HCT116 (cell line): ENCODE data around the gene RFC1. TPM values are rescaled to one million over a fixed set of nuclear protein-coding genes. Genes with fewer than 3 reads are reported as not detected.
"Not testable (repeated sequence)": the region's sequence is repeated elsewhere in the genome, so short reads cannot be mapped to it uniquely, and the experiment has no call there.

Source experiments
- ATAC-seq: fragments of 200-7000 bp; cut with Tn5 transposase; 2 replicates; pipeline ENCODE4 v1.9.1; 2020; ENCODE audit warnings: mild to moderate bottlenecking, moderate library complexity
- BruUV-seq: library from RNA; stranded (reverse); fragments of 400-500 nt; replicated peaks from 2 replicates; lab custom pipeline; 2021; lab: Mats Ljungman, UMichigan
- CTCF ChIA-PET: fragments of 300-600 bp; sonication (Branson Sonifier 250); formaldehyde crosslinking; loops from one replicate; lab custom pipeline; 2021; ENCODE audit warnings: antibody characterized with exemption; lab: Charles Lee
- POLR2A ChIA-PET: fragments of 300-600, 350-600 bp; sonication (Branson Sonifier 250); formaldehyde crosslinking; loops from one replicate; lab custom pipeline; 2021; ENCODE audit warnings: antibody characterized with exemption; lab: Charles Lee
- RAD21 ChIA-PET, 2 experiments: fragments of 300-600 bp; sonication (Branson Sonifier 250); formaldehyde crosslinking; loops; one replicate each; lab custom pipeline; 2023; ENCODE audit warnings: low total read pairs in 2 of 2; ENCODE audit not compliant: uncharacterized antibody in 2 of 2, unreplicated experiment in 2 of 2, low non-redundant PET in 1 of 2; lab: Charles Lee
- DNase-seq: peaks from one replicate; pipeline ENCODE4 v3.0.0-alpha.2; 2010; ENCODE audit warnings: low read depth, low spot score
- H2AFZ ChIP-seq: fragments of 200-600 bp; shearing (Covaris generic), sonication (generic); 2 replicates; pipeline ENCODE4 v1.6.1; 2017; ENCODE audit warnings: low read depth, mixed run types, mixed read lengths, antibody characterized with exemption, low read length; ENCODE audit not compliant: poor library complexity, severe bottlenecking
- H3K27ac ChIP-seq: 2 replicates; pipeline ENCODE4 v1.5.1; 2012; ENCODE audit warnings: low read depth, low read length
- H3K27me3 ChIP-seq: fragments of 200-600 bp; sonication (generic); 2 replicates; pipeline ENCODE4 v1.6.1; 2016; ENCODE audit warnings: mixed run types, low read length, mixed read lengths; ENCODE audit not compliant: insufficient read depth
- H3K36me3 ChIP-seq, 2 experiments: fragments of 200-500 bp in 1 of 2; fragments of 200-600 bp in 1 of 2; sonication (Bioruptor generic) in 1 of 2; sonication (generic) in 1 of 2; 2 replicates each; pipeline versions ENCODE4 v1.5.1 to v1.6.1; 2014 to 2016; ENCODE audit warnings: low read length in 2 of 2, inconsistent platforms in 1 of 2, mixed read lengths in 1 of 2, mixed run types in 1 of 2; ENCODE audit not compliant: insufficient read depth in 2 of 2, control insufficient read depth in 1 of 2
- H3K4me1 ChIP-seq, 2 experiments: fragments of 200-600 bp in 1 of 2; sonication (generic) in 1 of 2; 2 replicates each; pipeline versions ENCODE4 v1.5.1 to v1.6.1; 2012 to 2017; ENCODE audit warnings: low read length in 2 of 2, inconsistent platforms in 1 of 2, mild to moderate bottlenecking in 1 of 2, mixed read lengths in 1 of 2, mixed run types in 1 of 2, moderate library complexity in 1 of 2; ENCODE audit not compliant: insufficient read depth in 2 of 2, control insufficient read depth in 1 of 2
- H3K4me2 ChIP-seq: fragments of 200-600 bp; sonication (generic); 2 replicates; pipeline ENCODE4 v1.6.1; 2017; ENCODE audit warnings: mixed run types, low read length, mixed read lengths
- H3K4me3 ChIP-seq, 2 experiments: fragments of 200-600 bp in 1 of 2; sonication (generic) in 1 of 2; replicated peaks in 1 of 2; 2 replicates each; pipeline ENCODE4 v1.5.1; 2011 to 2016; ENCODE audit warnings: low read length in 2 of 2, control low read depth in 1 of 2, low read depth in 1 of 2, mild to moderate bottlenecking in 1 of 2, mixed read lengths in 1 of 2, mixed run types in 1 of 2
- H3K79me2 ChIP-seq: fragments of 200-600 bp; sonication (generic); 2 replicates; pipeline ENCODE4 v1.6.1; 2017; ENCODE audit warnings: mild to moderate bottlenecking, mixed run types, low read length, moderate library complexity, mixed read lengths; ENCODE audit not compliant: insufficient read depth
- H3K9ac ChIP-seq: fragments of 200-600 bp; sonication (generic); 2 replicates; pipeline ENCODE4 v1.6.1; 2016; ENCODE audit warnings: low read length, mixed read lengths
- H3K9me2 ChIP-seq: fragments of 200-600 bp; sonication (generic), shearing (Covaris generic); 2 replicates; pipeline ENCODE4 v1.6.1; 2017; ENCODE audit warnings: mixed run types, mild to moderate bottlenecking, moderate library complexity; ENCODE audit not compliant: insufficient read depth
- H3K9me3 ChIP-seq, 2 experiments: fragments of 200-500 bp in 1 of 2; fragments of 200-600 bp in 1 of 2; sonication (Bioruptor generic) in 1 of 2; sonication (generic) in 1 of 2; 2 replicates each; pipeline ENCODE4 v1.6.1; 2014 to 2017; ENCODE audit warnings: low read length in 2 of 2, mixed read lengths in 2 of 2, inconsistent platforms in 1 of 2, low read depth in 1 of 2, mild to moderate bottlenecking in 1 of 2, mixed run types in 1 of 2, moderate library complexity in 1 of 2; ENCODE audit not compliant: control insufficient read depth in 1 of 2, insufficient read depth in 1 of 2
- H4K20me1 ChIP-seq: fragments of 200-600 bp; sonication (generic), shearing (Covaris generic); 2 replicates; pipeline ENCODE4 v1.6.1; 2017; ENCODE audit warnings: mixed run types, mild to moderate bottlenecking, moderate library complexity; ENCODE audit not compliant: insufficient read depth
- CBX3 ChIP-seq: IDR thresholded peaks from 2 replicates; pipeline ENCODE4 v1.6.1; 2012; ENCODE audit warnings: low read depth
- CEBPB ChIP-seq: IDR thresholded peaks from 2 replicates; pipeline ENCODE4 v1.6.1; 2012; ENCODE audit warnings: low read depth
- EGR1 ChIP-seq: IDR thresholded peaks from 2 replicates; pipeline ENCODE4 v1.6.1; 2012; ENCODE audit warnings: low read depth
- ELF1 ChIP-seq: IDR thresholded peaks from 2 replicates; pipeline ENCODE4 v1.6.1; 2012; ENCODE audit warnings: low read depth, borderline replicate concordance
- EZH2 ChIP-seq: fragments of 200-600 bp; sonication (generic); IDR thresholded peaks from 2 replicates; pipeline ENCODE4 v1.6.1; 2017; ENCODE audit warnings: antibody characterized with exemption, mixed run types
- JUND ChIP-seq: IDR thresholded peaks from 2 replicates; pipeline ENCODE4 v1.6.1; 2012
- POLR2A ChIP-seq: IDR thresholded peaks from 2 replicates; pipeline ENCODE4 v1.7.0; 2011; ENCODE audit warnings: borderline replicate concordance; ENCODE audit not compliant: insufficient read depth, insufficient read length; ENCODE audit errors: extremely low read depth
- POLR2AphosphoS5 ChIP-seq: IDR thresholded peaks from 2 replicates; pipeline ENCODE4 v1.6.1; 2011; ENCODE audit warnings: mild to moderate bottlenecking, low read depth, low read length, moderate library complexity
- RAD21 ChIP-seq: IDR thresholded peaks from 2 replicates; pipeline ENCODE4 v1.6.1; 2012; ENCODE audit warnings: low read depth, mild to moderate bottlenecking
- SP1 ChIP-seq: IDR thresholded peaks from 2 replicates; pipeline ENCODE4 v1.6.1; 2012; ENCODE audit warnings: low read depth
- YY1 ChIP-seq: IDR thresholded peaks from 2 replicates; pipeline ENCODE4 v1.6.1; 2011; ENCODE audit warnings: low read length, low read depth, moderate library complexity, mild to moderate bottlenecking; ENCODE audit not compliant: insufficient replicate concordance; ENCODE audit errors: extremely low read depth
- ZNF274 ChIP-seq: fragments of 200-500 bp; sonication (Bioruptor generic); IDR thresholded peaks from 2 replicates; pipeline ENCODE4 v1.6.1; 2014; ENCODE audit warnings: mild to moderate bottlenecking, low read depth, low read length, inconsistent platforms
- intact Hi-C: fragments of 100-400 bp; cut with micrococcal nuclease; formaldehyde crosslinking; loops from 2 replicates; pipeline ENCODE4 v1.10.0; 2022
- total RNA-seq: library from RNA; stranded (reverse); gene quantifications from one replicate; pipeline ENCODE4 v1.2.1, GENCODE V29; 2021; ENCODE audit not compliant: unreplicated experiment
- TF ChIP-seq, protein P1 (sequence below): IDR thresholded peaks from 2 replicates; pipeline ENCODE4 v1.6.1; 2012
- TF ChIP-seq, protein P2 (sequence below): IDR thresholded peaks from 2 replicates; pipeline ENCODE4 v1.6.1; 2011; ENCODE audit warnings: mild to moderate bottlenecking, low read length, moderate library complexity; ENCODE audit not compliant: insufficient replicate concordance; ENCODE audit errors: extremely low read depth
- TF ChIP-seq, protein P3 (sequence below): IDR thresholded peaks from 2 replicates; pipeline ENCODE4 v1.6.1; 2012
- TF ChIP-seq, protein P4 (sequence below): IDR thresholded peaks from 2 replicates; pipeline ENCODE4 v1.6.1; 2012; ENCODE audit warnings: low read depth

The RFC1 gene
- total RNA-seq, 1 experiment from 2014 or later: 52.3 TPM

DNA sequence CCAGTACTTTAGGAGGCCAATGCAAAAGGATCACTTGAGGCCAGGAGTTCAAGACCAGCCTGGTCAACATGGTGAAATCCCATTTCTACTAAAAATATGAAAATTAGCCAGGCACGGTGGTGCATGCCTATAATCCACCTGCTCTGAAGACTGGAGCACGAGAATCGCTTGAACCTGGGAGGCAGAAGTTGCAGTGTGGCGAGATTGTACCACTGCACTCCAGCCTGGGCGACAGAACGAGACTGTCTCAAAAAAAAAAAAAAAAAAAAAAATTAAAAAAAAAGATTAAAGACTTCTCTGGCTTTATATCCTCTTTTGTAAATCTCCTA lies 13.0 kb downstream of the RFC1 start:
- H3K9me2 ChIP-seq, H3K36me3 ChIP-seq, H3K9ac ChIP-seq, ATAC-seq, BruUV-seq, H4K20me1 ChIP-seq, POLR2A ChIA-PET, H3K4me2 ChIP-seq, RAD21 ChIA-PET, H3K27me3 ChIP-seq, CTCF ChIA-PET, DNase-seq, intact Hi-C loops, H2AFZ ChIP-seq, H3K27ac ChIP-seq, H3K9me3 ChIP-seq, H3K4me3 ChIP-seq: not testable (repeated sequence)
- Histone ChIP-seq H3K79me2 (peaks cover 92% of the 10 kb centered on the region), H3K4me1 (peaks cover 0 to 11% of the 10 kb centered on the region in 2 experiments; a peak in 1 of 4 replicates)

DNA sequence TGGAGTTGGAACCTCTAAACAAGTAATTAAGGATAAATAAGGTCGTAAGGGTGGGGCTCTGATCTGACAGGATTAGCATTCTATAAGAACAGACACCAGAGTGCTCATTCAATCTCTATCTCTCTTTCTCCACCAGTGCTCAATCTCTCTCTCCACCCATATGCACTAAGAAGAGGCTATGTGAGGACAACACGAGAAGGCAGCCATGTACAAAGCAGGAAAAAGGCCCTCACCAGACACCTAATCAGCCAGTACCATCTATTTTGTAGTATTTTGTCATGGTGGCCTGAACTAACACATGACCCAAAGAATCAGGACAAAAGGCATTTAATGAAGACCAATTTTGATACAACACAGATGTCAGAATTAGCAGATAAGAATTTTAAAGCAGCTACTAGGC lies 16.8 kb downstream of the RFC1 start:
- Histone ChIP-seq H3K79me2 (peaks cover 90% of the 10 kb centered on the region), H3K4me1 (peaks cover 0 to 11% of the 10 kb centered on the region in 2 experiments; a peak in 1 of 4 replicates), H3K4me3 (no peak overlapping the region), H3K9me3 (no peaks in the 10 kb centered on the region), H3K9ac (no peak overlapping the region), H3K4me2 (no peak overlapping the region), H3K27ac (no peak overlapping the region), H3K36me3 (peaks cover 4 to 5% of the 10 kb centered on the region in 2 experiments; a peak in 1 of 4 replicates), H3K9me2 (no peaks in the 10 kb centered on the region), H2AFZ (no peak overlapping the region), H4K20me1 (peaks cover 9% of the 10 kb centered on the region; the same call in 1 of the 2 replicates), H3K27me3 (no peaks in the 10 kb centered on the region)
- ChIA-PET CTCF (no interaction called here), RAD21 (no interaction called here), POLR2A (no interaction called here)
- intact Hi-C loops: no loop called here
- DNase-seq (no peak), ATAC-seq (no peak)
- BruUV-seq: no TSS peak
- no peak for TF ChIP-seq ELF1
- TF ChIP-seq ZNF274: no peak
- no peak for TF ChIP-seq JUND
- TF ChIP-seq, protein P1, sequence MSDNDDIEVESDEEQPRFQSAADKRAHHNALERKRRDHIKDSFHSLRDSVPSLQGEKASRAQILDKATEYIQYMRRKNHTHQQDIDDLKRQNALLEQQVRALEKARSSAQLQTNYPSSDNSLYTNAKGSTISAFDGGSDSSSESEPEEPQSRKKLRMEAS: no peak
- TF ChIP-seq POLR2AphosphoS5: no peak
- TF ChIP-seq, protein P2, sequence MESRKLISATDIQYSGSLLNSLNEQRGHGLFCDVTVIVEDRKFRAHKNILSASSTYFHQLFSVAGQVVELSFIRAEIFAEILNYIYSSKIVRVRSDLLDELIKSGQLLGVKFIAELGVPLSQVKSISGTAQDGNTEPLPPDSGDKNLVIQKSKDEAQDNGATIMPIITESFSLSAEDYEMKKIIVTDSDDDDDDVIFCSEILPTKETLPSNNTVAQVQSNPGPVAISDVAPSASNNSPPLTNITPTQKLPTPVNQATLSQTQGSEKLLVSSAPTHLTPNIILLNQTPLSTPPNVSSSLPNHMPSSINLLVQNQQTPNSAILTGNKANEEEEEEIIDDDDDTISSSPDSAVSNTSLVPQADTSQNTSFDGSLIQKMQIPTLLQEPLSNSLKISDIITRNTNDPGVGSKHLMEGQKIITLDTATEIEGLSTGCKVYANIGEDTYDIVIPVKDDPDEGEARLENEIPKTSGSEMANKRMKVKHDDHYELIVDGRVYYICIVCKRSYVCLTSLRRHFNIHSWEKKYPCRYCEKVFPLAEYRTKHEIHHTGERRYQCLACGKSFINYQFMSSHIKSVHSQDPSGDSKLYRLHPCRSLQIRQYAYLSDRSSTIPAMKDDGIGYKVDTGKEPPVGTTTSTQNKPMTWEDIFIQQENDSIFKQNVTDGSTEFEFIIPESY: no peak
- TF ChIP-seq EZH2: no peak
- no peak for TF ChIP-seq YY1
- TF ChIP-seq, protein P3, sequence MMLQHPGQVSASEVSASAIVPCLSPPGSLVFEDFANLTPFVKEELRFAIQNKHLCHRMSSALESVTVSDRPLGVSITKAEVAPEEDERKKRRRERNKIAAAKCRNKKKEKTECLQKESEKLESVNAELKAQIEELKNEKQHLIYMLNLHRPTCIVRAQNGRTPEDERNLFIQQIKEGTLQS: no peak
- TF ChIP-seq SP1: no peak
- TF ChIP-seq POLR2A: no peak
- TF ChIP-seq, protein P4, sequence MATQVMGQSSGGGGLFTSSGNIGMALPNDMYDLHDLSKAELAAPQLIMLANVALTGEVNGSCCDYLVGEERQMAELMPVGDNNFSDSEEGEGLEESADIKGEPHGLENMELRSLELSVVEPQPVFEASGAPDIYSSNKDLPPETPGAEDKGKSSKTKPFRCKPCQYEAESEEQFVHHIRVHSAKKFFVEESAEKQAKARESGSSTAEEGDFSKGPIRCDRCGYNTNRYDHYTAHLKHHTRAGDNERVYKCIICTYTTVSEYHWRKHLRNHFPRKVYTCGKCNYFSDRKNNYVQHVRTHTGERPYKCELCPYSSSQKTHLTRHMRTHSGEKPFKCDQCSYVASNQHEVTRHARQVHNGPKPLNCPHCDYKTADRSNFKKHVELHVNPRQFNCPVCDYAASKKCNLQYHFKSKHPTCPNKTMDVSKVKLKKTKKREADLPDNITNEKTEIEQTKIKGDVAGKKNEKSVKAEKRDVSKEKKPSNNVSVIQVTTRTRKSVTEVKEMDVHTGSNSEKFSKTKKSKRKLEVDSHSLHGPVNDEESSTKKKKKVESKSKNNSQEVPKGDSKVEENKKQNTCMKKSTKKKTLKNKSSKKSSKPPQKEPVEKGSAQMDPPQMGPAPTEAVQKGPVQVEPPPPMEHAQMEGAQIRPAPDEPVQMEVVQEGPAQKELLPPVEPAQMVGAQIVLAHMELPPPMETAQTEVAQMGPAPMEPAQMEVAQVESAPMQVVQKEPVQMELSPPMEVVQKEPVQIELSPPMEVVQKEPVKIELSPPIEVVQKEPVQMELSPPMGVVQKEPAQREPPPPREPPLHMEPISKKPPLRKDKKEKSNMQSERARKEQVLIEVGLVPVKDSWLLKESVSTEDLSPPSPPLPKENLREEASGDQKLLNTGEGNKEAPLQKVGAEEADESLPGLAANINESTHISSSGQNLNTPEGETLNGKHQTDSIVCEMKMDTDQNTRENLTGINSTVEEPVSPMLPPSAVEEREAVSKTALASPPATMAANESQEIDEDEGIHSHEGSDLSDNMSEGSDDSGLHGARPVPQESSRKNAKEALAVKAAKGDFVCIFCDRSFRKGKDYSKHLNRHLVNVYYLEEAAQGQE: no peak
- TF ChIP-seq EGR1: no peak
- TF ChIP-seq CEBPB: no peak
- no peak for TF ChIP-seq CBX3
- no peak for TF ChIP-seq RAD21
